Measurements from ENCODE around the gene BEST2. TPM values are rescaled to one million over a fixed set of nuclear protein-coding genes. Genes with fewer than 3 reads are reported as not detected.

Gene BEST2
- total RNA-seq, 1 donor from 2014 or later, result not detected

- peak; percentile 88 for DNase-seq (ENCODE audit: low spot score)
- intact Hi-C loops (cut with DNase I), result loop anchor here (1.0 to 5.0 kb wide), 4 partner anchors 9 to 84 kb away; partner anchors contain the start of gene TNPO2
These were observed 11.5 kb downstream of the BEST2 start for GRCh38 chr19:12763100-12763499.

- DNase-seq (ENCODE audit: low spot score), result no peak
- intact Hi-C loops (cut with DNase I), result loop anchor here (5.0 kb wide), 3 partner anchors 33 to 83 kb away; partner anchors contain the start of gene TNPO2
These were observed 13.1 kb downstream of the BEST2 start for GRCh38 chr19:12764698-12765097.

GRCh38 chr19:12766051-12766521 is 14.5 kb downstream of the BEST2 start:
- peak; percentile 91 for DNase-seq (ENCODE audit: low spot score)
- intact Hi-C loops (cut with DNase I), result no loop called here

DNA sequence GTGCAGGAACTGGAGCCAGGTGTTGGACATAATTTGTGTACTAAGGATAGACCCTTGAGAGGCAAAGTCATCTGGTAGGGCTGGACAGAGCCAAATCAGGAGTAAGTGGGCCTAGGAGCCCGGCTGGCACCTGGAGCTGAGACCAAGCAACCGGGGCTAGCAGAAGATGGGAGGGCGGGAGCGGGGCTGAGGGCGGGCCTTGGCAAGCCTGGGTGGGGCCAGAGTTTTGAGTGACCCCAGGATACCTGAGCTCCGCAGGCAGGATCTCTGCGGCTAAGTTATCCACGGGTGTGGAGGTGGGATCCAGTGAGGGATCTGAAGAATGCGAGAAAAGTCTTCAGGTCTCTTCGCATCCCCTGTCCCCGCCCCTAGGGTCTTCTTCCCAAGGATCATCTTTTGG is 15.6 kb downstream of the BEST2 start:
- intact Hi-C loops (cut with DNase I), result no loop called here
- DNase-seq (ENCODE audit: low spot score), result no peak

GRCh38 chr19:12767666-12768065 is 16.1 kb downstream of the BEST2 start:
- DNase-seq (ENCODE audit: low spot score), result no peak
- intact Hi-C loops (cut with DNase I), result no loop called here

- intact Hi-C loops (cut with DNase I), result no loop called here
- DNase-seq (ENCODE audit: low spot score), result no peak
These were observed 18.1 kb downstream of the BEST2 start for GRCh38 chr19:12769689-12770088.

- DNase-seq (ENCODE audit: low spot score), result no peak
- intact Hi-C loops (cut with DNase I), result no loop called here
These were observed 19.3 kb downstream of the BEST2 start for GRCh38 chr19:12770922-12771321.

GRCh38 chr19:12772323-12772722 is 20.7 kb downstream of the BEST2 start:
- intact Hi-C loops (cut with DNase I), result loop anchor here (1.0 kb wide), 1 partner anchor 9 kb away; no protein-coding TSS in a partner anchor

GRCh38 chr19:12773571-12773970 is 22.0 kb downstream of the BEST2 start:
- no peak for DNase-seq (ENCODE audit: low spot score)
- intact Hi-C loops (cut with DNase I), result loop anchor here (1.0 kb wide), 1 partner anchor 40 kb away; no protein-coding TSS in a partner anchor

More at GRCh38 chr19:12772323-12772722, 20.7 kb downstream of the BEST2 start:
- no peak for DNase-seq (ENCODE audit: low spot score)

DNA sequence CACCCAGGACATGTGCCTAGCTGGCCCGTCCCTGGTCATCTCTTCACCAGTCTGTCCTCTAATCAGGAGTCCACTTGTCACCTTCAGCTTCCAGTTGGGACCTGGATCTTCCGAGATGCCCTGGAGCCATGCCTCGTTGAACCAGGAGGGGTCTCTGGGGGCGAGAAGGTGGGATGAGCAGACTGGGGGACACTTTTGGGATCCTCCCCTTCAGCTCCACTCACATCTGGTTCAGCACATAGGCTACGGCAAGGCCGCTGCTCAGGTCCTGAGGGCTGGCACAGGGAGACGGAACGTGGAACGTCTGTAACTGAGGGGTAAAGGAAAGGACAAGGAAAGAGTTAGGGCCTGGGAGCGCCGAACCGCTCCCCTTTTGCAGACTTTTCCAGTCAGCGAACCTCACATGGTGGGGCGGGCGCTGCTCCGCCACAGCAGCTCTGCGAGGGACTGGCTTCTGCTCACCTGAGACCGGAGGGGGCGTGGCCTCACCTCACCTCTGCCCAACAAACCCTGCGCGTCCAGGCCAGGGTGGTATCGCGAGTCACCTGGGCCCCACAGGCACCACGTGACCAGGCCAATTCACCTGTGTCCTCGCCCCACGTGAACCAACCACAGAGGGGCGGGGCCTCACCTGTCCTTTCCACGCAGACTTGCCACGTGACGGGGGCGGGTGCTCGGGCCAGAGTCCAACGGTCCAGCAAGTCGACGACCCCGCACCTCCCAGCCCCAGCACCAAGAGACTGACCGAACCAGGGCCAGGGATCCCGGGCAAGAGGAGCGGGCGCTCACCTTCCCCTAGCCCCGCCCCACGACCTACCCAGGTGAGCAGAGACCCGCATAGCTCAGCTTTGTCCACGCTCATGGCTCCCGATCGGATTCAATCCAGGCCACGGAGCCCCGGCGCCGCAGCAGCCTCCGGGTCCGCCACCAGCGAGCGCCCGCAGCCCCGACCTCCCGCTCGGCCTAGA is 23.3 kb downstream of the BEST2 start, which contains the start of gene HOOK2:
TSS of gene HOOK2 (minus strand) at position 965 of the 968 bp plus-strand sequence. CDS start at position 862, 103 bp downstream.
- peak; percentile 86 for DNase-seq (ENCODE audit: low spot score)
- intact Hi-C loops (cut with DNase I), result no loop called here

- peak; percentile 92 for DNase-seq (ENCODE audit: low spot score)
- intact Hi-C loops (cut with DNase I), result loop anchor here (1.0 kb wide), 1 partner anchor 17 kb away; no protein-coding TSS in a partner anchor
These were observed 25.8 kb downstream of the BEST2 start for GRCh38 chr19:12777217-12778016.

DNA sequence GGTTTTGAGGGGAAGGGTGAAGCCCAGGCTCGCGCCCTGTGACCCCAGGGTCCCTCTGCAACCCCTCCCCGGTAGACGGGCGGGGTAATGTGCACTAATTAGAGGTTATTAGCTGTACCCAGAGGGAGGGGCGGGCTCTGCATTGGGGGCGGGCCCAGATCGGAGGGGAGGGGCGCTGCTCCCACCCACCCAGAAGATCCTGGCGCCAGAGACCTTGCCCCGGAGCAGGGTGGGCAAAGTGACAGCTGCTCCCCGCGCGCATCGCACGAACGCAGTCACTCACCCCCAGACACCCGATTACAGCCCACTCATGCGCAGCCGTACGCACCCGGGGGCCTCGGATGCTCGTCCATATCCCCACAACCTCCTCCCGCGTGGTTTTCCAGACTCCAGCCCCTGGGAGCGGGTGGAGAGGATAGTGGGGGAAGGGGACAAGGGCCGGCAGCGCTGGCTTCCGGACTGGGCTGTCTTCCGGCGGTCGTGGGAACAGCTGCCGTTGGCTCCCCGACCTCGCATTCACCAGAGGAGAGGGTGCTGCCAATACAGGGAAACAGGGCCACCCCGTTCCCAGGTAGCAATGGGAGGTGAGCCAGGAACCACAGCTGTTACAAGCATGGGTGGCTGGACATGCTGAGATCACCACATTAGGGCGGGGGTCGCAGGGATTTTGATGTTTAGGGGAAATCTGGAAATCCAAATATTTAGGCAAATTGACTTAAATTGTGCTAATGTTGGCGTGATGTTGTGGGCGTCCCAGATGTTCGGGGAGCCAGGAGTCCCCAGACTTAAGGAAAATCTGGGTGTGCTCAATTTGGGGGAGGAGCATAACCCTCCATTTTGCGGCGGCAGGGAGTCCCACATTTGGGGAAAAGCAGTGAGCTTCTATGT is 26.7 kb downstream of the BEST2 start:
- DNase-seq (ENCODE audit: low spot score), result peak; percentile 90
- intact Hi-C loops (cut with DNase I), result loop anchor here (1.0 kb wide), 1 partner anchor 16 kb away; no protein-coding TSS in a partner anchor

DNA sequence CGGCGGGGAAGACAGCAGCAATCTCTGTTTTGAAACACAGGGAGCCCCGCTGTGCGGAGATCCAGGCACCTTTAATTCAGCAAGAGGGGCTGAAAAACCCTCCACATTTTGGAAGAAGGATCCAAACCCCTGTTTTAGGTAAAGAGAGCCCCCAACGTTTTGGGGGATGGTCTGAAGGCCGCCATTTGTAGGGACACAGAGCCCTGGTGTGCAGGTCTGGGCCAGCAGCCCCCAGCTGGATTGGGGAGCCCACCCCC is 27.2 kb downstream of the BEST2 start:
- intact Hi-C loops (cut with DNase I), result loop anchor here (1.0 kb wide), 1 partner anchor 15 kb away; no protein-coding TSS in a partner anchor
- no peak for DNase-seq (ENCODE audit: low spot score)

- intact Hi-C loops (cut with DNase I), result no loop called here
- no peak for DNase-seq (ENCODE audit: low spot score)
These were observed 27.8 kb downstream of the BEST2 start for GRCh38 chr19:12779162-12779993.

- no peak for DNase-seq (ENCODE audit: low spot score)
- intact Hi-C loops (cut with DNase I), result no loop called here
These were observed 30.5 kb downstream of the BEST2 start for GRCh38 chr19:12782174-12782423.

- intact Hi-C loops (cut with DNase I), result no loop called here
- DNase-seq (ENCODE audit: low spot score), result peak; percentile 95
These were observed 31.1 kb downstream of the BEST2 start for GRCh38 chr19:12782424-12783290.

- intact Hi-C loops (cut with DNase I), result no loop called here
- DNase-seq (ENCODE audit: low spot score), result no peak
These were observed 31.8 kb downstream of the BEST2 start for GRCh38 chr19:12783291-12783848.
